HPDE6-E6E7 (cell line): ENCODE results near the gene TRAF3.
"Not testable (repeated sequence)": the region's sequence is repeated elsewhere in the genome, so short reads cannot be mapped to it uniquely, and the experiment has no call there.

Experiments
- DNase-seq: peaks from one replicate; pipeline ENCODE4 v3.0.0; 2011; ENCODE audit warnings: missing footprints; ENCODE audit errors: extremely low spot score

Gene TRAF3

GRCh38 chr14:102752239-102752847 lies 24.9 kb upstream of the TRAF3 start:
- no peak for DNase-seq

- no peak for DNase-seq
Measured at GRCh38 chr14:102754370-102755262, 22.6 kb upstream of the TRAF3 start.

GRCh38 chr14:102757646-102758045 lies 19.6 kb upstream of the TRAF3 start:
- DNase-seq: no peak

DNA sequence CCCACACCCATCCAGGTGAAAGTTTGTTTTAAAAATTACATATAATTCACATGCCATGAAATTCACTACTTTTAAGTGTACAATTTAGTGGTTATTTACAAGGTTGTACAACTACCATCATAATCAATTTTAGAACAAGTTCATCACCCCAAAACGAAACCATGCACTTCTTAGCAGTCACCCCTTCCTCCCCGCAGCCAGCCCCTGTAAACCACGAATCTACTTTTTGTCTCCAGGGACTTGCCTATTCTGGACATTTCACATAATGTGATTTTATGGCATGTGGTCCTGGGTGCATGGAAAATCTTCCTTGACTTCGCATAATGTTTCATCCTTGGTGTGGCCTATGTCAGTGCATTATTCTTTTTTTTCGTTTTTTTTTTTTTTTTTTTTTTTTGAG lies 19.2 kb upstream of the TRAF3 start:
- DNase-seq: no peak

GRCh38 chr14:102759456-102760187 lies 17.6 kb upstream of the TRAF3 start:
- DNase-seq: no peak

GRCh38 chr14:102760496-102761193 lies 16.6 kb upstream of the TRAF3 start:
- DNase-seq: no peak

- no peak for DNase-seq
Measured at GRCh38 chr14:102761206-102761605, 16.0 kb upstream of the TRAF3 start.

DNA sequence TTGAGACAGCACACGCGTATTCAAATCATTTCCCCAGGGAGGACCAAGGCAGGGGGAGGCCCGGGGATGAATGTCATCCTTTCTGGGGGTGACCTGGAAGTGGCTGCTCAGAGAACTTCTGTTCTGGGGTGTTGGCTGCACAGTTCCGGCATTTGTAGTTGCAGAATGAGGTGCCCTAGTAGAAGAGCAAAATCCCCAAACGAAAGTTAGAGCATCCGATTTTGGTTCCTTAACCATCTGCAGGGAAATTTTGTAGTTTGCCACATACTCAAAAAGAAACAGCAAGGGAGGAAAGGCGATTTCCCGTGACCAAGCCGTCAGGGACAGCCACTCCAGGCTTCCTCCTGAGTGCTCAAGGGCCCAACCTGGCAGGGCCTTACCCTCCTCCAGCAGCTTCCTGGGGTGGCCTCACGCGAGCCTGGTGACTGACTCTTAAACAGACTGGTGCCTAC lies 13.0 kb upstream of the TRAF3 start:
- DNase-seq: no peak

GRCh38 chr14:102765770-102766169 lies 11.5 kb upstream of the TRAF3 start:
- DNase-seq: not testable (repeated sequence)

- DNase-seq: no peak
Measured at GRCh38 chr14:102768223-102769048, 8.8 kb upstream of the TRAF3 start.

DNA sequence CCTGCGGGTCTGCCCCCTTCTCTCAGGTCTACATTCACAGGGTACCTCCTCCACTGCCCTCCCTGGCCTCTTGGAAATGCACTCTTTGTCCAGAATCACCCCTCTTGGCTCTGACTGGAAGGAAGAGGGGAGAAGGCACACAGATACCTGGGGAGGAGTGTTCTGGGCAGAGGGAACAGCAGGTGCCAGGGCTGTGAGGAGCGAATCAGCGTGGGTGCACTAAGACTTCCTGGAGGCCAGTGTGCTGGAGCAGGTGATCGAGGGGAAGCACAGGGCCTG lies 8.3 kb upstream of the TRAF3 start:
- DNase-seq: no peak

GRCh38 chr14:102770147-102771123 lies 6.8 kb upstream of the TRAF3 start:
- DNase-seq: no peak

DNA sequence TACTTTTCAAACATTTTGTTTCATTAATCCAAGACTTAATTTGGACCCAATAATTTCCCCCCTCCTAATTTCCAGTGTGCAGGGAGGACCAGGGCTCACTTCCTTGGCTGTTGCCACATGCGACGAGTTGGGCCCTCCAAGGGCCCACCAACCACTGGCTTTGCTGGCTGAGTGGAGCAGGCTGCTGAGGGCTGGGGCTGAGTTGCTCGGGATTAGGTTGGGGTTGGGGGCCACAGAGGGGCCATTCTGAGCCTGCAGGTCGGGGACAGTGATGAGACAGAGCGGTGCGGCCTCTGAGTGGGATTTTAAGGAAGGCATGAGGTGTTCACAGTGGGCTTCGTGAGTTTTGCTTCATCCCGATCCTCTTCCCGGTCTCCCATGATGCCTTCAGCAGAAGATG lies 6.1 kb upstream of the TRAF3 start:
- DNase-seq: no peak

GRCh38 chr14:102772781-102773570 lies 4.3 kb upstream of the TRAF3 start:
- no peak for DNase-seq

DNA sequence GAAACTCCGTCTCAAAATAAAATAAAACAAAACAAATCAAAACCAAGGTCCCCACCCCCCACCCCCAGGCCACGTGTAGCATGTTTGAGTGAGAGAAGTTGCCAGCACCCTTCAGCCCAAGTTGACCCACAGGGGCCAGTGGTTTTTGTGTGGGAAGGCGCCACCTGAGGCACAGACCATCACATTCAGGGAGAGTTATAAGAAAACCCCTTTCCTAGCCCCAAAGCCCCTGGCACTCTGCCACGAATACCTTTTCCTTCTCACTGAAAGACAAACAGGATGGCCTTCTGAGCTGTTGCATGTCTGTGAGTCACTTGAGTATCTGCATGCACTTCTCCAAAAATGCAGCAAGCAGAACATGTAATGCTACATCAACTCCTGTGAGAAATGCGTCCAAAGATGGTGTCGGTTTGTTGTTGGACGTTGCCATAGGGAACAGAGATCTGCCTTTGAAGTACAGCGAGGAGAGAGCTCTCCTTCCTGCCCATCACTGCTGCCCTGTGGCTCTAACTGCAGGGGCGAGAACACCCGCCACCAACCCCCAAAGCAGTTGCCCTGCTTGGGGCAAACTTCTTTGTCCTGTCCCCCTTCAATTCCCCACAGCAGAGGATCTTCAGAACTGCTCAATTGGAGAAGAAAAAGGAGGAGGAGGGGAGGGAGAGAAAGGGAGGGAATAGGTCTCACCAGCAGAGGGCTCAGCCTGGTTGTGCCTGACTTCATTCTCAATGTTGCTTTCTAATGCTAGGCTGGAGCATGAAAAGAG lies 2.7 kb upstream of the TRAF3 start:
- DNase-seq: peak; percentile 61

DNA sequence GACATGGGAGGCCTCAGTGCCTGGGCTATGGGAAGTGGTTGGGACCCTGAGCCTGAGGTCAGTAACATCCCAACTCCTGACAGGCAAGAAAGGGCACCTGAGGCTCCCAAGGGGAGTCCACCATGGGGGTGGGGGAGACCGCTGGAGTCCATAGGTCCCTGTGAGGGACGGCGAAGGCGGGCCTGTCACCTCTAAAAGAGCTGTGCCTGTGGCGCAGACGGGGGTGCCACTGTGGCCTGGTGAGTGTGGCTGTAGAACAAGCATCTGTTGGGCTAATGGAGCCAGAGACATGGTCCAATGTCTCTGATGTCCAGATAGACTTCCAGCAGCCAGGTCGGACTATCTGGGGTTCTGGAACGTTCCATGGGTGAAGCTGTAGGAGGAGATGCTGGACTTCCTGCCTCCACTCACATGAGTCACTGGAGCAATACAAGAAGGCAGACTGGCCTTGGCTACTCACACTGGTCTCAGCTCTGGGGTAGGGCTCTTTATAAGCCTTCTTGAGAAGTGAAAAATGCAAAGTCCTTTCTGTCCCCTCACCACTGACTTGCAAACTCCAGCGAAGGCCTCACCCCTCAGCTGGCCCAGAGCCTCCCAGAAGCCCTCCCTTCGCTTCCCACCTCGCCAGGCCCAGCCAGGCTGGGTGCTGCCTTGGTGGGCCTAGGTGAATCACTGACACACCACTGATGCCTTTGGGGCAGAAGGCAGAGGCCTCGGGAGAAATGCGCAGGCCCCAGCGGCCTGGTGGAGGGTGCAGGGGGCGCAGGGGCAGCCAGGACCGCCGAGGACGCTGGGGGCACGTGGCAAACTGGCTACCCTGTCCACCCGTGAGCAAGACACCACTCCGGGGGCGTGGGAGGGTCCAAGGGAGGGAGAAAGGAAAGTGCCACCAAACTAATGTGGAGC lies 1.1 kb upstream of the TRAF3 start:
- no peak for DNase-seq

GRCh38 chr14:102777711-102778337 lies 575 bp downstream of the TRAF3 start:
- no peak for DNase-seq
